Measurements from ENCODE around the gene MYOM1.
"Not testable (repeated sequence)": the region's sequence is repeated elsewhere in the genome, so short reads cannot be mapped to it uniquely, and the experiment has no call there.

Gene MYOM1

DNA sequence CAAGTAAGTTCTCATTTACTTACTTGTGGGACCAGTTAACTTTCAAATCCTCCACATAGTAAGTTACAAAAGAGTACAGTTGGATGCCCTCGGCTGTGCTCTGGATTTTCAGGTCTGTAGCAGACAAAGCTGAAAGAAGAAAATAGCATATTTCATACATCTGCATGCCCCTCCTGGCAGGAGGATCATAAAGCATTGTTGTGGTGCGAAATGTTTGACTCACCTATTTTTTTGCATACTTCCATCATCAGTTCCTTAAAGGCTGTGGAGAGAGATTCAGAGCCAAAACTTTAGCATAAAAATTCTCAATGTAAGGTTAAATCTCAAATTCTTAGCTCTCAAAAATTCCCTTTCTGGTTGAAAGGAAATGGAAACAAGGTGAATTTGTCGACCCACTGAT lies 136.0 kb downstream of the MYOM1 start:
- no peak for DNase-seq (ENCODE audit: low read depth)

DNA sequence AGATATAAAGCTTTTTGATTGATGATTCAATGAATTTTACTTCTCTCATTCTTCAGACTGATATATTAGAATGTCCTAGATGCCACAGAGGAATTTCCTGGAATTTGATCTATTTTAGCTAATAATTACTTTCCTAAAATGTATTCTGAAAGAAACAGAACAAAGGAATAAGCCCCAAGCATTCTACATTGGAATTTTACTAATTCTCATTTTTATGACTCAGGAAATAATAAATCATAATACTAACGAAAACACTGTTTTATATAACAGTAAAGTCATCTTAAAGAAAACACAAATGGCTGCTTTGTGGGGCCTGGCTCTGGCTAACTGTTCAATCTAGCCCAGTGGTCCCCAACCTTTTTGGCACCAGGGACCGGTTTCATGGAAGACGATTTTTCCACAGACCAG lies 138.2 kb downstream of the MYOM1 start:
- no peak for DNase-seq (ENCODE audit: low read depth)

DNA sequence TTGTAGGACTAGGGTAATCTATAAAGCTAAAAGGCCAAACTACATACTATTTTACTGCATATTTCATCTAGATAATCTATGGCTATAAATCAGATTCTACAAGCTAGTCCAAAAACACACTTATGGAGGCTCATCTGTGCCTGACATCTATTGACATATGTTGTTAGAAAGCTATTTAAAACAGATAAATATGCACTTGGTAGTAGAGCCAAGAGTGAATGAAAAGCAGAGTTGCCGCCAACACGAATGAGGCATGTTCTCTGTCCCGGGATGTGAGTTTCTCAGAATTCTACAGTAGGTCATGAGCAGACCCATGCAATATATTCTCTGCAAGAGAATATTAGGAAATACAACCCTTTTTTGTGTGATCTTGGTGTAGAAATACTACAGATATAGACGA lies 140.1 kb downstream of the MYOM1 start:
- DNase-seq (ENCODE audit: low read depth): no peak

DNA sequence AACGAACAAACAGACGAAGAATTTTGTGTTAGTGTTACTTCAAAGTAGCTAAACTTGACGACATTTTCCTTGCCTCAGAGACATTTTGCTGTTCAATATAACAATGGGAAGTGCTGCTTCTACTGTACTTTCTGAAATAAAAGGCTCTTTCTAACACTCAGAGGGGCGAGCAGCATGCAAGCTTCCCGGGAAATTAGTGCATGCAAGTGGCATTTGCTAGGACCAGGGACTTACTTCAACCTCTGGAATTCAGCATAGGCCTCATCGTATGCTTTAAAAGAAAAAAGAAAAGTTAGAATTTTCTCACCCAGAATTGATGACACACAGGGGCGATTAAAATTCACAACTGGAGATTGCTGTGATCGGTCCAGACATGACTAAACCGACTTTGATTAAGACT lies 144.3 kb downstream of the MYOM1 start:
- DNase-seq (ENCODE audit: low read depth): no peak

DNA sequence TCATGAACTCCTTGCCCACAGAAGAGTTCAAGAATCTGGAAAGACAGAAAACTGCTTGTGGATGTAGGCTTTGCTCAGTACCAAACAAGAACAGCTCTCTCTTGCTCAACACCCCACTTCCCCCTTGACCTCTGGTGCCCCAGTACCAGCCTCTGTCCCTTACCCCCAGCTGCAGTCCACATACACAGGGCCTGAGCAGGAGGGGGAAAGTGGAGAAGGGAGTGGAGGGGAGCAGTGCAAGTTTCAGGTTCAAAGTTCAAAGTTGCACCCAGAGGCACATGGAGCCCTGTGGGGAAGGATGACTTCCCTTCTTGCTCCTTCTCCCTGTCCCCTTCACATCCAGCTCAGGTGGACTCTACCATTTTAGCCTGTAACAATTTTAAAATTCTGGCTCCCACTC lies 145.7 kb downstream of the MYOM1 start:
- no peak for DNase-seq (ENCODE audit: low read depth)

DNA sequence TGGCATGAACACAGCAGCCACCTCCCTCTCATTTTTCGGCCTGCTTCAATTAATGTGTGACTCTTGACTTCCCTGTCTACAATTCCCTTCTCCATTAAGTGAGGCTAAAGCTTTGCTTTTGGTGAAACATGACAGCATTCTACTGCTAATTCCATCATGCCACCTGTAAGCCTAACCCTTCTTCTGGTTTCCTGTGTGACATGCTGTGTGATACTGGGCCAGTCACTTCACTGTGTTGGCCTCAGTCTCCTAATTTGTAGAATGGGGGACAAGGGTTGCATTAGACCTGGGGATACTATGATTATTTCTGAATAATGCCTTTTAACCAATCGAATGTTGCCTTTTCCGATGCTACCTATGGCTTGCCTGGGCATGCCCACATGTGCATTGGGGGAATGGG lies 146.4 kb downstream of the MYOM1 start:
- not testable (repeated sequence) for DNase-seq (ENCODE audit: low read depth)

DNA sequence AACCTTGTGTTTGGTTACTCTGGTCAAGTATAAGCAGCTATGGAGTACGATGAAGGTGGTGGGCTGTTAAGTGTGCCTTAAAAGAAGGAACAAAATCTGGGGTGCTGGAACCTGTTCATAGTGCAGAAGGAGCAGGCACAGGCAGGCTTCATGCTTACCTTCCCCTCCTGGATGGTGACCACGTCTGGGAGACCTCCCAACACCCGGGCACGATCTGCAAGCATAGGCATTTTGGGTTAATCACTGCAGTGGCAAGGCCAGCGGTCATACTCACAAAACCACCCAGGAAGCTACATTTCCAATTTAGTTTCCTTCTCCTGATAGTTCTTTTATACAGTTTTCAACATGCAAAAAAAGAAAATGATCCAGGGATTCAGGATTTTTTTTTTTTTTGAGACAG lies 148.1 kb downstream of the MYOM1 start:
- DNase-seq (ENCODE audit: low read depth): no peak

DNA sequence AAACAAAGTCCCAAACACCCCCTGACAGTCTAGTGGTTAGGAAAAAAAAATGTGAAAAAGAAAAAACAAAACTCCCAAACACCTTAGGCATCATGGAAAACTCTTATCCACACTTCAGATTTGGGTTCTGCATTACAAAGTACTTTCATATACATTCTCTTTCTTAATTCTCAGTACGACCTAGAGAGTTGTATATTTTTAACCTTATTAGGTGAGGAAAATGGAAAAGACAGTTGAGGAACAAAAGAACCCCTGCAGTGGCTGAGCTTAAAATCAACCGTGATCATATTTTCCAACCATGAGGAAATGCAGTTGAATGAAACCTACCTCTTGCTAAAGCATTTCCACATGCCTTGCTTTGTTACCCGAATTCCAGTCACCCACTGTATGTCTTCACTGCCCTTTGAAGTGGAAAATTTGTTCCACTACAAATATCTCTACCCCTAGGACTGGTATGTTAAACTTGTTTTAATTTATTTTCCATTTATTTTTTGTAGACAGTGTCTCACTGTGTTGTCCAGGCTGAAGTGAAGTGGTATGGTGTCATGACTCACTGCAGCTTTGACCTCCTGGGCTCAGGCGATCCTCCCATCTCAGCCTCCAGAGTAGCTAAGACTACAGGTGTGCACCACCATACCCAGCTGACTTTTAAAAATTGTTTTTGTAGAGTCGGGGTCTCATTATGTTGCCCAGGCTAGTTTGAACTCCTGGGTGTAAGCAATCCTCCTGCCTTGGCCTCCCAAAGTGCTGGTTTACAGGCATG lies 149.9 kb downstream of the MYOM1 start:
- no peak for DNase-seq (ENCODE audit: low read depth)

DNA sequence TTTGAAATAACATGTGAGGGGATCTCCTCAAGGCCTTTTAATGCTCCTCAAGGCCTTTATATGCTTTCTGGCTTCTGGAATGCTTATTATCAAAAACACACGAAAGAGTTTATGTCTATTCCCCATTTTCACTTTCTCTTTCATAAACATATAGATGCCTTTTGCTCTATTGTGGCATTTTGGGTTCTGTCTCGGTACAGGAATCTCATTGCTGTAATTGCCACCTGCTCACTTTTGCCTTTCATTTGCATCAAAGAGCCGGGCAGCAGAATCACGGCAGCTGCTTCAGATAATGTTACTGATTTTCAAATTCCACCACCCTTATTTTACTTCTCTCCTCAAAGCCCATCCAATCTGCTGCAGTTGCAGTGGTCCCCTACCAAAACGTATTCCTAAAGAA lies 152.0 kb downstream of the MYOM1 start:
- DNase-seq (ENCODE audit: low read depth): no peak

DNA sequence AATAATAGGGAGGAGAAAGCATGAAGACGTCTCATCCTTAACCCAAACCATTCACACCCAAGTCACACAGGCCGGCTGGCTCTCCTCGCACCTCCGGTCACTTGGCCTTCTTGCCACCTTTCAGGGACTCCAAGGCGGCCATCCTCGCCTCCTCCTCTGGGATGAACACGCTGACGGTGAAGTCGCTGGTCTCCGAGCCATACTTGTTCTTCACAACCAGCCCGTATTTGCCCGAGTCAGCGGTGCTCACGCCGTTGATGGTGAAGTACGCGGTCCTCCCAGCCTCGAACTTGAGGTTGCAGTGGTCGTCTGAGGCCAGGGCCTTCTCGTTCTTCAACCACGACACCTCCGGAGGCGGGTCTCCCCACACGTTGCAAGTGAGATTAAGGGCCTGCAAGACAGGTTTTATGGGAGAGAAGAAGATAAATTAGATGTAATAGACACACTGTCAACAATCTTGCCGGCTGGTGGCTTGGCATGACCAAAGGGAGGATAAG lies 152.6 kb downstream of the MYOM1 start:
- DNase-seq (ENCODE audit: low read depth): no peak

DNA sequence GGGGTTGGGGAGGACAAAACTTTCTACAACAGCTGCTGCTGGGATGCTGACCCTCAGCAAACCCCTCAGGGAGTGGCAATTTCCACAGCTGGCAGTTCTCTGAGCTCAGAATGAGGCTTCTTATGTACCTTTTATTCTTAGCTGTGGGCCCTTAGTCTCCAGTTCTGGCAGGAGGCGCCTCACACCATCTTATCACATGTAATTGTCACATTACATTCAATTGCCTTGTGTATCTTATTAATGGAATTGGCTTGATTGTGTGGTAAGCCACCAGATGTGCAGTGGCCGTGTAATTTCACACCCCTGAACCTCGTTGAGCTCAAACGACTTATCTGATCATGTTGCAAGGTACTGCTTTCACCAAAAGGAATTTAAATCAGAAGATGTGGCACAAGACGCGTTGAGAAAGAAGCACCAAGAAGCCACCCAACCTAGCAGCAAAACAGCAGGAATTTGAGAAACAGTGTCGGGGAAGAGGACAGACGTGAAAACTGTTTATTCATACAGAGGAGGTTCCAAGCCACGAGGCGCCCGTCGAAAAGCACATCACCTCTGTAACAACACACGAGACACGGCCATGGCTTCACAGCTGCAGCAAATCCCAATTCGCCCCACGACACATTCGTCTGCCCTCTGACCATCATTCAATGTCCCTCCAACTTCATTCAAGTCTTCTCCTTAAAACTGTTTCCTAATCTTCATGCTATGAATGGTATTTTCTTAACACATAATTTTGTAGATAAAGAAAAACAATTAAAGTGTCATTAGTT lies 153.2 kb downstream of the MYOM1 start:
- no peak for DNase-seq (ENCODE audit: low read depth)

DNA sequence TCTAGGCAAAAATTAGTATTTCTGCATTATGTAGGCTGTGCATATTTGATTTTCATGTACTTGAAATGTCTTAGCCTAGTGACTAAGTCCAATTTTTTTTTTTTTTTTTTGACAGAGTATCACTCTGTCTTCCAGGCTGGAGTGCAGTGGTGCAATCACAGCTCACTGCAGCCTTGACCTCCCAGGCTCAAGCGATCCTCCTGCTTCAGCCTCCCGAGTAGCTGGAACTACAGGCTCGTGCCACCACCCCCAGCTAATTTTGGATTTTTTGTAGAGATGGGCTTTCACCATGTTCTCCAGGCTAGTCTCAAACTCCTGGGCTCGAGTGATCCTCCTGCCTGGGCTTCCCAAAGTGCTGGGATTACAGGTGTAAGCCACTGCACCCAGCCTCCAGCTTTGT lies 156.0 kb downstream of the MYOM1 start:
- not testable (repeated sequence) for DNase-seq (ENCODE audit: low read depth)

DNA sequence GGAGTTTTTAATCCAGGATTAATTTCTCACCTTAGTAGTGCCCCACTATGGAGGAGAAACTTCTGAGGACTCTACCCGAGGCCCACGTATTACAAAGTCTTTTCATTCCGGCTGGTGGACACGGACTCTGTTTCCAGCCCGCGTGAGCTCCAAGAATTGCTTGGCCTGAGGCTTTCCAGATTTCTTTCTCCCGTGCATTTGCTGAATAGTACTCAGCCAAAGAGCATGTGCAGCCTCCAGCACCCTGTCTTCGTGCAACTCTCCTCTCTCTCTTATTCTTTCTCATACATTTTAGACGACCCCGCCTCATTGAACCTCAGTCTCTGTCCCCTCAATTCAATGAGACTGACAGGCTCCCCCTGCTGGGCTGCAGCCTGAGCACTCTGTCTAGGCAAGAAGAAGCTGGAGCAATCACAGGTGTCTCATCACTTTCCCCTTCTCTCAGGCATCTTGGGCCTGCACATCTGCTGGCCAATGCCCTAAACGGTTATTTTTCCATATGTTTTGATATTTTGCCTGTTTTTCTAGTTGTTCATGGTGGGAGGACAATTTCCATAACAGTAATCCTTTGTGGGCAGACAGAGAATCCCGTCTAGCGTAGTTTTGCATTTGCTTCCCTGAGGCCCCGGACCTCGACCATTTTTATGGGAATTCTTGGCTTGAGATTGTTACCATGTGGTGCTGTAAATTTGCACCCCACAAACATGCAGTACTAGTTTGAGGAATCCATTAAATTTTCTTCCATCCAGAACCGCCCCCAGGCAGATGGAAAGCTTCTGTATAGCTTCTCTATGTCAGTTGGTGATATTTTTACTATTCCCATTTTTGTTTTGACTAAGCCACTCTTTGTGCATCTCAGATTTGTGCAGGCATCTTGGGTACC lies 156.7 kb downstream of the MYOM1 start:
- DNase-seq (ENCODE audit: low read depth): peak; percentile 12

DNA sequence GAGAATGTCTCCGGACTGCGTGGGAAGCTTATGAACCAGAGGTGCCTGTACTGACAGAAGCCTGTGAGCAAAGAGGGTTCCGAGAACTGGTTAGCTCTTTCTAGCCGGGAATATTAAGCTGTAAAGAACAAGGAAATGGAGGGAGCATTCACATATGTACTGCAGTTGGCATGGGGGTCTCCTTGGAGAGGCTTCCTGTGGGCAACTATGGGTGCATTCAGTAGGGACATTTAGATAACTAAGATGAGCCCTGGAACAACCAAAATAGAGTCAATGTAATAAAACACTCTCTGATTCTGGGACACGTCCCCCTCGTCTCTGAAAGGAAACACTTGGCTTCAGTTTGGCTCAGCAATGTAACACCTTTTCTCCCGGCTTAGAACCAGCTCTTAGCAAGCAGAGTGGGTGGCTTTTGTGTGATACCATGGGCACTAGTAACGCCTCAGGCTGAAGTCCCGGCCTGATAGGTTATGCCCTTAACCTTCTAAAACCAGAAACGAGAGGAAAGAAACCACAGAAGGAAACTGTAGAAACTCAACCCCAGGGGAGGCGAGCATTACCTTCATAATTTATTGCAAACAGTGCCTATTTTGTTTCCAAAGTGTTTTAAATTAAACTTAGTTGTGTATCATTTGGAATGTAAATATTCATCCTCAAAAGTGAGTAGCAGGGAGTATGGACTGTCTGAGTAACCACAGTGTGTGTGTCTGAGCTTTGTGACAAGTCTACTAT lies 158.0 kb downstream of the MYOM1 start:
- DNase-seq (ENCODE audit: low read depth): no peak

DNA sequence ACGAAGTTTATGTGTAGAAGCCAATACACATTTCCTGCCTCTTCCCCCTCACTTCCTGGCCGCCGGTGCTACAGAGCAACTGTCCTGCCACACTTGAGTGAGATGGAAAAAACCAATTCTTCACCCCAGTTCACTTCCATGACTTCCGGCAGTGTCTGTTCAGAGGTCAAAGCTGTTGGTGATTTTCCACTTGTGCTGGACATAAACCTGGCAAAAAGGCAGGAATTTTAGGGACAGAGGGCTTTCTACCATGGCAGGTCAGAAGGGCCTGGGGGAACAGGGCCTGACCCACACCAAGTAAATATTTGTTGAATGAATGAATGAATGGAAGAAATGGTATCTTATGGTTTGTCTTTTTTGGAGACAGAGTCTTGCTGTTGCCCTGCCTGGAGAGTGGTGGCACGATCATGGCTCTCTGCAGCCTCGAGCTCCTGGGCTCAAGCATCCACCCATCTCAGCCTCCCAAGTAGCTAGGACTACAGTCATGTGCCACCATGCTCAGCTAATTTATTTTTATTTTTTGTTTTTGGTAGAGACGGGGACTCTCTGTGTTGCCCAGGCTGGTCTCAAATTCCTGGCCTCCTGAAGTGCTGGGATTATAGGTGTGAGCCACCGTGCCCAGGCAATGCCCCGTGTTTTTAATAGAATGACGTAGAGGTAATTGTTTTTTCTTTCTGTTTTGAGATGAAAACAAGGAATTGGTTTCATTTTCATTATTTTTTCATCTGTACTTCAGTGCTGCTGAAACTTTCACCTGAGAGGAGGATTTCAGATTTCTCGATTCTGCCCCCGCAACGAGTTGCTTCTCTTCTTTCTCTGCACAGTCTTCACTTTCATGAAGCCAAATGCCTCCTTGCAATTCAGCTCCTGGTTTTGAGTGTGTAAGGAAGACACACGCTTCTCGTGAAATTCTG lies 158.8 kb downstream of the MYOM1 start:
- no peak for DNase-seq (ENCODE audit: low read depth)

DNA sequence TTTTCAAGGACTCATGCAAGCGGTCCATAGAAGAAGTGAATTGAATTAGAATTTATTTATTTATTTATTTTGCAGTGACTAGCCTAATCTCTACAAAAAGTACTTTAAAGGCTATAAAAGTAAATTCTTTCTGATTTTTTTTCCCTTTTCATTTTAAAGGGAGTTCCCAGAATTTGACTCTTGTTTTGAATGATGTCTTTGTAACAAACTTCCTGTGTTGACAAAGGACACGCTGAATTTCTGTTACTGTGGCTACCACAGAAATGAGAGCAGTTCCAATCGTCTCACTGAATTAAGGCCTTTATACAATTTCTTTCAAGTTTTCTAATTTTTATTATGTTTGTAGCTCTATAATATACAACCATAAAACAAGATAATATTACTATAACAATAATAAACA lies 160.5 kb downstream of the MYOM1 start:
- no peak for DNase-seq (ENCODE audit: low read depth)

DNA sequence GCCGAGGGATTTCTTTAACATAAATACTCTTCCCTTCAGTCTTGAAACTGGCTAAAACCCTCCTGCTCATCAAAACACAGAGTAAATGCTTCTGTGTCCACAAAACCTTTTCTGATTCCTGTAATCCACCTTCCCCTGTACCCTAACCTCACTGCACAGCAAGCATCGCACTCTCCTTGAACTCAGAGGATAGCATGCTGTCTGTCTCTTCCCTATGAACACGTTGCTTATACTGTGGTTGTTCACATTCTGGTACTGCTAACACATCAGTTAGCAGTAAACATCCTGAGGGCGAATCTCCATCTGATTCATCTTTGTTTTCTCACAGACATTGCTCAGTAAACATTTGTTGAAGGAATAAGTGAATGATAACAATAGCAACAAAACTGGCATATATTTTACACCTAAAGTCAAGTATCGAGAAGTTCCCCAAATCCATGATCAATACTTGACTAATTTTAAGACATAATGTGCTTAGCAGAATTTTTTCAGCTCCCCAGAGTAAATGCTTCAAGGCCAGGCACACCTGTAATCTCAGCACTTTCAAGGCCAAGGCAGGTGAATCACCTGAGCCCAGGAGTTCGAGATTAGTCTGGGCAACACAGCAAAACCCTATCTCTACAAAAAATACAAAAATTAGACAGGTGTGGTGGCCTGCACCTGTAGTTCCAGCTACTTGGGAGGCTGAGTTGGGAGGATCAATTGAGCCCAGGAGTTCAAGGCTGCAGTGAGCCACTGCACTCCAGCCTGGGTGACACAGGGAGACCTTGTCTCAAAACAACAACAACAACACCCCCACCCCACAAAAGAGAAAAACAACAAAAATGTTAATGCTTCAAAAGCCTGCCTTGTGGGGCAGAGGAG lies 161.2 kb downstream of the MYOM1 start:
- DNase-seq (ENCODE audit: low read depth): no peak

DNA sequence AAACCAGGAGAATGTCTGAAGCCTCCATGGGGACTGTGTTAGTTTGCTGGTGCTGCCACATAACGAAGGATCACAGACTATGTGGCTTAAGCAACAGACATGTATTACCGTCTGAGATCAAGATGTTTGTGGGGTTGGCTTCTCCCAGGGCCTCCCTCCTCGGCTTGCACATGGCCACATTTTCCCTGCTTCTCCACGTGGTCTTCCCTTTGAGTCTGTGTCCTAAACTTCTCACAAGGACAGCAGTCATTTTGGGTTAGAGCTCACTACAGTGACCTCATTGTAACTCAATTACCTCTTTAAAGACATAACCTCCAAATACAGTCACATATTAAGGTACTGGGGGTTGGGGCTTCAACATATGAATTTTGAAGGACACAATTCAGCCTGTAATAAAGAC lies 162.2 kb downstream of the MYOM1 start:
- no peak for DNase-seq (ENCODE audit: low read depth)

DNA sequence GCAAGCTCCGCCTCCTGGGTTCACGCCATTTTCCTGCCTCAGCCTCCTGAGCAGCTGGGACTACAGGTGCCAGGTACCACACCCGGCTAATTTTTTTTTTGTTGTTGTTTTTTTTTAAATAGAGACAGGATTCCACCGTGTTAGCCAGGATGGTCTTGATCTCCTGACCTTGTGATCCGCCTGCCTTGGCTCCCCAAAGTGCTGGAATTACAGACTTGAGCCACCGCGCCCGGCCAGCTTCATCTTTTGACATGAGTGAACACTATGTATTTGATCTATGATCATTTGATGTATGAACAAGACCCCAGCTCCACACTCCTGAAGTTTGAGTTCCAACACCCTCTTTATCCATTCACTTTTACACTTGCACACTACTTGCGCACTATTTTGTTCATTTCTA lies 163.5 kb downstream of the MYOM1 start:
- DNase-seq (ENCODE audit: low read depth): no peak

DNA sequence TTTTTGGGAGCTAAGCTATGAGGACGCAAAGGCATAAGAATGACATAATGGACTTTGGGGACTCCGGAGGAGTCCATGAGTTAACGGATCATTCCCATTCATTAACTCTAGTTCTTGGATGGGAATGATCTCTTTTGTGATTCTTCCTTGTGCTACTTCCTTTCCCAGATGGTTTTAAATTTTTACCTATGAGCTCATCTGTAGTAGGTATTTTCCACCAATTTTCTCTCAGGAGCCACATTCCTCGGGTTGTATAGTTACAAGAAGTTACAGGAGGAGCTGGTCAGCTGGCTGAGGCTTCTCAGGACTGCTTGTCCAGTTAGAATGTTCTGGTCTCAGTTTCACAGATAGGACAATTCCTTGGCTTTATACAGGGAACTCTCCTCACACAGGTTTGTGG lies 164.0 kb downstream of the MYOM1 start:
- DNase-seq (ENCODE audit: low read depth): no peak

Data from GM04504 (cell line).